NCI-H2107 (cell line): ENCODE results near the gene AGAP1.

ENCODE experiments used
- DNase-seq: peaks from one replicate; lab custom pipeline; 2025; lab: John Stamatoyannopoulos, UW

Gene AGAP1

GRCh38 chr2:235665661-235666212, 171.9 kb downstream of the AGAP1 start:
- no peak for DNase-seq

- DNase-seq: no peak
Measured at GRCh38 chr2:235666213-235666781, 172.5 kb downstream of the AGAP1 start.

GRCh38 chr2:235668782-235669181, 174.9 kb downstream of the AGAP1 start:
- DNase-seq: no peak

- DNase-seq: peak; percentile 59
Measured at GRCh38 chr2:235669269-235669831, 175.5 kb downstream of the AGAP1 start.

GRCh38 chr2:235669983-235670962, 176.4 kb downstream of the AGAP1 start:
- no peak for DNase-seq

GRCh38 chr2:235670974-235671787, 177.3 kb downstream of the AGAP1 start:
- no peak for DNase-seq

- no peak for DNase-seq
Measured at GRCh38 chr2:235672720-235673119, 178.9 kb downstream of the AGAP1 start.

- DNase-seq: no peak
Measured at GRCh38 chr2:235674146-235674545, 180.3 kb downstream of the AGAP1 start.

- DNase-seq: no peak
Measured at GRCh38 chr2:235674812-235675211, 181.0 kb downstream of the AGAP1 start.

- no peak for DNase-seq
Measured at GRCh38 chr2:235675678-235676535, 182.1 kb downstream of the AGAP1 start.

GRCh38 chr2:235676536-235676799, 182.6 kb downstream of the AGAP1 start:
- DNase-seq: no peak

- DNase-seq: no peak
Measured at GRCh38 chr2:235677276-235677788, 183.5 kb downstream of the AGAP1 start.

GRCh38 chr2:235677937-235678336, 184.1 kb downstream of the AGAP1 start:
- DNase-seq: no peak

GRCh38 chr2:235678712-235679111, 184.9 kb downstream of the AGAP1 start:
- no peak for DNase-seq

GRCh38 chr2:235679471-235679870, 185.6 kb downstream of the AGAP1 start:
- no peak for DNase-seq

GRCh38 chr2:235685024-235685721, 191.3 kb downstream of the AGAP1 start:
- no peak for DNase-seq

GRCh38 chr2:235688511-235689426, 194.9 kb downstream of the AGAP1 start:
- no peak for DNase-seq

GRCh38 chr2:235689427-235689853, 195.6 kb downstream of the AGAP1 start:
- no peak for DNase-seq
